ENCODE results near the gene BMF.

BMF gene

DNA sequence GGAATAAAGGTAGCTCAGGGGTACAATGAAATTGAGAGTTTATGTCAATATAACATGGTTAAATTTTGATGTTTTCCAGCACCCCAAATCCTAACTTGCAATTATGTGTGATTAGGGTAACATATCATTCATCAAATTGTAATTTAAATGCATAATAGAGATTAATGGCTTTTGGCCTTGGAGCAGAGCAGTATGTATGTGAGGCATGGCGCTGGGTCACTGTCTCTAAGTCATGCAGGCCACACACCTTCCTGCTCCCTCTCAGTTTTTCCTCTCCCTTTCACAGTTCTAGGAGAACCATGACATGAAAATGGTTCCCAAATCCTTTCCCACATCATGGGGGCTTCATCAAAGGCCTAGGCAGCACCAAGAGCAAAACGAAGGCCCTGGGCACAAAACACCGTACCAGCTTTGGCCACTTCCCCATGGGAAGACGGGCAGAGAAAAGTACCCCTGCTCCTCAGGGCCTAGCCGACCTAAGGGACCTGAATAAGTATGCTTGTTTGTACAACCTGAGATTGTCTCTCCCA lies 65.8 kb downstream of the BMF start:
- H3K27me3 ChIP-seq (ENCODE audit: control insufficient read depth in 5 of 5, insufficient read depth in 4 of 5, low read length in 5 of 5): no peaks in the 10 kb centered on the region
- peaks cover 12 to 47% (median 43%) of the 10 kb centered on the region in 5 donors for H3K4me1 ChIP-seq (ENCODE audit: control insufficient read depth in 5 of 5, insufficient read depth in 5 of 5, low read length in 5 of 5)
- H3K27ac ChIP-seq (ENCODE audit: low read depth, low read length): no peak overlapping the region
- no peak overlapping the region for H3K4me3 ChIP-seq (ENCODE audit: low read depth in 1 of 5, low read length in 5 of 5)
- H3K36me3 ChIP-seq (ENCODE audit: control insufficient read depth in 5 of 5, insufficient read depth in 5 of 5, low read length in 5 of 5): peaks cover 0 to under 1% (median 0%) of the 10 kb centered on the region in 5 donors
- H3K9ac ChIP-seq (ENCODE audit: low read length in 5 of 5): no peak overlapping the region
- no peaks in the 10 kb centered on the region for H3K9me3 ChIP-seq (ENCODE audit: control insufficient read depth in 5 of 5, low read length in 5 of 5)

DNA sequence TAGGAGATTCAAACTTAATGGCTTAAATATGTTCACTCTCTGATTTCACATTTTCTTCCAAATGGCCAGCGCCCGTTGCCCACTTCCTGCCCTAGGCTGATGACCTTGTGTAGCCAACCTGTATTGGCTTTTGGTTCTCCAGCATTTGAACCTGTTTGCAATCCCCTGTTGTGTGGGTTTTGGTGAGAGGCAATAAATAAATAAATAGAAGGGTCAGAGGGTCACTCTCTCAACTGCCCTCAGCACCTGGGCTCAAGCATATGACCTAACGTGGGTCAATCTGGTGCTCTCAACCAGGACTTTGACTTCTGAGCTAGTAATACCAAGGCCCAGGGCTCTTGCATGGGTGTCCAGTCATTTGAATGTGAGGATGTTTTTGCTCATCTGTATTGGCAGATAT lies 67.9 kb downstream of the BMF start:
- Histone ChIP-seq H3K9me3 (ENCODE audit: control insufficient read depth in 5 of 5, low read length in 5 of 5) (no peaks in the 10 kb centered on the region), H3K27ac (ENCODE audit: low read depth, low read length) (peak overlapping the region; percentile 99), H3K9ac (ENCODE audit: low read length in 5 of 5) (no peak overlapping the region), H3K4me3 (ENCODE audit: low read depth in 1 of 5, low read length in 5 of 5) (no peak overlapping the region), H3K27me3 (ENCODE audit: control insufficient read depth in 5 of 5, insufficient read depth in 4 of 5, low read length in 5 of 5) (no peaks in the 10 kb centered on the region), H3K36me3 (ENCODE audit: control insufficient read depth in 5 of 5, insufficient read depth in 5 of 5, low read length in 5 of 5) (peaks cover 10 to 16% (median 13%) of the 10 kb centered on the region in 5 donors), H3K4me1 (ENCODE audit: control insufficient read depth in 5 of 5, insufficient read depth in 5 of 5, low read length in 5 of 5) (peaks cover 6 to 35% (median 29%) of the 10 kb centered on the region in 5 donors)

DNA sequence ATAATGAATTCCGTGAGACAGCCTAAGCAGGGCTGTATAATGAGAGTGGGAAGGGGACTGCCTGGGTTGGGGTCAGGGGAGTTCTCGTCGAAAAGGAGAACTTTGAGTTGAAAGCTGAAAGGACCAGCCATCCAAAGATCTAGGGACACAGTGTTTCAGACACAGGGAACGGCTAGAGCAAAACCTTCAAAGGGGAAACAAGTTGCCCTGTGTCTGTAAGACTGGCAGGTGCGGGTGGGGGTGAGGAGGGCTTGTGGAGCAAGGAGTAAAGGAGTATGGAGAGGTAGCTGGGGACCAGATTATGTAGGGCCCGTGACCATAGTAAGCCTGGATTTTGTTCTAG lies 68.4 kb downstream of the BMF start:
- peak overlapping the region in 3 of 5 donors; percentile 26 to 44 (median 33) for H3K9ac ChIP-seq (ENCODE audit: low read length in 5 of 5)
- H3K27ac ChIP-seq (ENCODE audit: low read depth, low read length): peak overlapping the region; percentile 99
- H3K4me1 ChIP-seq (ENCODE audit: control insufficient read depth in 5 of 5, insufficient read depth in 5 of 5, low read length in 5 of 5): peaks cover 6 to 30% (median 25%) of the 10 kb centered on the region in 5 donors
- H3K9me3 ChIP-seq (ENCODE audit: control insufficient read depth in 5 of 5, low read length in 5 of 5): no peaks in the 10 kb centered on the region
- peaks cover 14 to 21% (median 17%) of the 10 kb centered on the region in 5 donors for H3K36me3 ChIP-seq (ENCODE audit: control insufficient read depth in 5 of 5, insufficient read depth in 5 of 5, low read length in 5 of 5)
- no peaks in the 10 kb centered on the region for H3K27me3 ChIP-seq (ENCODE audit: control insufficient read depth in 5 of 5, insufficient read depth in 4 of 5, low read length in 5 of 5)
- peak overlapping the region in 1 of 5 donors; percentile 32 for H3K4me3 ChIP-seq (ENCODE audit: low read depth in 1 of 5, low read length in 5 of 5)

DNA sequence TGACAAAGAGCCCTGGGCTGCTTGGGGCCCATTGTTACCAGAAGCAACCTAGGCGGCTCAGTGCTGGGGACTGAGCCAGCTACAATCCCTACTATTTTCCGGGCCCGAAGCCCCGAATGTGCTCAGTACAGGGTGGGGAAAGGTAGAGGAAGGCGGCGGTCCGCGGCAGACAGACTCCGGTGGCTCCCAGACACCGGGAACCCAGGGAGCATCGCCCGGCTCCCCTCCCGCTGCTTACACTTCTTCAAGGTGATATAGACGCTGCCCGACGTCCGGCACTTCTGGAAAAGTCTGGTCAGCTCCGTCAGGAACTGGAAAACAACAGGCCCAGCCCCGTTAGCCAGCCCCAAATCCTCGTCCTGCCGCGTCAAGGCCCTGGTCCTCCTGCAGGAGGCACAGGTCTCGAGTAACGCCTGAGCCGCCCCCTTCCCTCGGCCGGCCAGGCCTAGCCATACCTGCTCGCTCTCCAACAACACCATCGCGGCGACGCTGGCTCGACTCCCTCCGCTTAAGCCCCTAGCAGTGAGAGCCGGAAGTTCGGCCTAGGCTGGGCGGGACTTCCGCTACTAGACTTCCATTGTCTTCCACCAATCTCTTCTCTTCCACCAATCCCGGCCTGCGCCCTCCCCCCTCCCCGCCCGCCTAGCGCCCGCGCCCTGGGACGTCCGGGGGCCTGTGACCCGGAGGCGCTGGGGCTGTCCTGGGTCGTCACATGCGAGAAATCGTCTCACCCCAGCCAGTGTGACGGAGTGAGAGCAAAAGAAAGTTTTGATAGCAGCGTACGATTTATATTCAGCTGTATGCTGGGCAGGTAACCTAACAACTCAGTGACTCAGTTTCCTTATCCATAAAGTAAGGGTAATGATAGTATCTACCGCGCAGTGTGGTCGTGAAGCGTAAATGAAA lies 69.8 kb downstream of the BMF start, which contains the start of gene SRP14:
SRP14 (minus strand) TSS at position 544 of the 906 bp plus-strand sequence; CDS start at position 479, 65 bp downstream.
- Histone ChIP-seq H3K4me3 (ENCODE audit: low read depth in 1 of 5, low read length in 5 of 5) (peak within 1 kb of the TSS; percentile 91 to 96 (median 92)), H3K9me3 (ENCODE audit: control insufficient read depth in 5 of 5, low read length in 5 of 5) (no peaks in the 10 kb centered on the region), H3K27ac (ENCODE audit: low read depth, low read length) (peak within 1 kb of the TSS; percentile 99), H3K27me3 (ENCODE audit: control insufficient read depth in 5 of 5, insufficient read depth in 4 of 5, low read length in 5 of 5) (no peaks in the 10 kb centered on the region), H3K4me1 (ENCODE audit: control insufficient read depth in 5 of 5, insufficient read depth in 5 of 5, low read length in 5 of 5) (peaks cover 3 to 24% (median 17%) of the 10 kb centered on the region in 5 donors), H3K36me3 (ENCODE audit: control insufficient read depth in 5 of 5, insufficient read depth in 5 of 5, low read length in 5 of 5) (peaks cover 28 to 35% (median 30%) of the 10 kb centered on the region in 5 donors), H3K9ac (ENCODE audit: low read length in 5 of 5) (peak within 1 kb of the TSS; percentile 95 to 100 (median 99))

DNA sequence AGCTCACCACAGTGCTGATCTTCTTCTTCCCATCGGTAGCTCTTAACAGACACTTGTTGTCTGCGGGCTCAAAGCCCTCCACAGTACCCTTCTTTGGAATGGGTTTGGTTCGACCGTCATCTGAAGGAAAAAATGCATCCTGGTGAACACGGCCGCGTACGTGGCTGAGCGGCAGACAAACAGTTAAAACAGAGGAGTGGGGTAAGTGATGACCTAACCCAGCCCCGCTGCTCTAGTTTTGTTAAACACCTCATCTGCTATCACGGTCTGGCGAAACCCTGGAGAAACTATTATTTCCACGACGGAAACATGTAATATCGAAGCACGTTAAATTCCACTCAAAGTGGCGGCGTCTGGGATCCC lies 70.4 kb downstream of the BMF start:
- peak overlapping the region; percentile 95 to 100 (median 99) for H3K9ac ChIP-seq (ENCODE audit: low read length in 5 of 5)
- peak overlapping the region; percentile 99 for H3K27ac ChIP-seq (ENCODE audit: low read depth, low read length)
- H3K9me3 ChIP-seq (ENCODE audit: control insufficient read depth in 5 of 5, low read length in 5 of 5): no peaks in the 10 kb centered on the region
- H3K4me1 ChIP-seq (ENCODE audit: control insufficient read depth in 5 of 5, insufficient read depth in 5 of 5, low read length in 5 of 5): peaks cover 3 to 24% (median 17%) of the 10 kb centered on the region in 5 donors
- peak overlapping the region; percentile 91 to 96 (median 92) for H3K4me3 ChIP-seq (ENCODE audit: low read depth in 1 of 5, low read length in 5 of 5)
- no peaks in the 10 kb centered on the region for H3K27me3 ChIP-seq (ENCODE audit: control insufficient read depth in 5 of 5, insufficient read depth in 4 of 5, low read length in 5 of 5)
- H3K36me3 ChIP-seq (ENCODE audit: control insufficient read depth in 5 of 5, insufficient read depth in 5 of 5, low read length in 5 of 5): peaks cover 31 to 40% (median 32%) of the 10 kb centered on the region in 5 donors
